Measurements from ENCODE around the gene DYDC1.

Gene DYDC1

DNA sequence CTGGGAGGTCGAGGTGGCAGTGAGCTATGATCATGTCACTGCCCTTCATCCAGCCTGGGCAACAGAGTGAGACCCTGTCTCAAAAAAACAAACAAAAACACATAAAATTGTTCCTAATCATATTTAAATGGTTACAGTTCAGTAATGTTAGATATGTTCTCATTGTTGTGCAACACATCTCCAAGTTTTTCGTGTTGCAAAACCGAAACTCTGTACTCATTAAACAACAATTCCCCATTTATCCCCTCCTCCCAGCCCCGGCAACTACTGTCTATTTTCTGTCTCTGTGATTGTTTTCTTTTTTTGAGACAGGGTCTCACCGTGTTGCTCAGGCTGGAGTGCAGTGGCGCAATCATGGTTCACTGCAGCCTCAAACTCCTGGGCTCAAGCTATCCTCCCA, 35.7 kb upstream of the DYDC1 start:
- TF ChIP-seq, protein P1, sequence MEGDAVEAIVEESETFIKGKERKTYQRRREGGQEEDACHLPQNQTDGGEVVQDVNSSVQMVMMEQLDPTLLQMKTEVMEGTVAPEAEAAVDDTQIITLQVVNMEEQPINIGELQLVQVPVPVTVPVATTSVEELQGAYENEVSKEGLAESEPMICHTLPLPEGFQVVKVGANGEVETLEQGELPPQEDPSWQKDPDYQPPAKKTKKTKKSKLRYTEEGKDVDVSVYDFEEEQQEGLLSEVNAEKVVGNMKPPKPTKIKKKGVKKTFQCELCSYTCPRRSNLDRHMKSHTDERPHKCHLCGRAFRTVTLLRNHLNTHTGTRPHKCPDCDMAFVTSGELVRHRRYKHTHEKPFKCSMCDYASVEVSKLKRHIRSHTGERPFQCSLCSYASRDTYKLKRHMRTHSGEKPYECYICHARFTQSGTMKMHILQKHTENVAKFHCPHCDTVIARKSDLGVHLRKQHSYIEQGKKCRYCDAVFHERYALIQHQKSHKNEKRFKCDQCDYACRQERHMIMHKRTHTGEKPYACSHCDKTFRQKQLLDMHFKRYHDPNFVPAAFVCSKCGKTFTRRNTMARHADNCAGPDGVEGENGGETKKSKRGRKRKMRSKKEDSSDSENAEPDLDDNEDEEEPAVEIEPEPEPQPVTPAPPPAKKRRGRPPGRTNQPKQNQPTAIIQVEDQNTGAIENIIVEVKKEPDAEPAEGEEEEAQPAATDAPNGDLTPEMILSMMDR (IDR thresholded peaks at IDR 0.05; ENCODE audit: extremely low read depth, missing control alignments), result no peak
- no peak for DNase-seq (ENCODE audit: low spot score)

DNA sequence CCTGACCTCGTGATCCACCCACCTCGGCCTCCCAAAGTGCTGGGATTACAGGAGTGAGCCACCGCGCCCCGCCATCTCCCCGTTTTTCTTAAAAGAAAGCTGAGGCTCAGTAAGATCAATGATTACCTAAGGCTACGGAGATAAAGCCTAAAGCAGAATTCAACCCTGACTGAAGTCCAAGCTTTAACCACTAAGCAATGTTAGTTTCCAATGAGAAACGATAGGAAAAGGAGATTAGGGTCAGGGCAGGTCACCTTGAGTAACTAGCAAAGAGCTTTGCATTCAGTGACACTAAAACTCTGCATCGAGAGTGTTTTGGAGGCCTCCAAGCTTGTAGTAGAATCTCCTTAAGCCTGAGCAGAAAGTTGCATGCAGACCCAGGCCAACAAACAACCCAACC, 34.2 kb upstream of the DYDC1 start:
- TF ChIP-seq, protein P1 (IDR thresholded peaks at IDR 0.05; ENCODE audit: extremely low read depth, missing control alignments), result no peak
- DNase-seq (ENCODE audit: low spot score), result no peak

DNA sequence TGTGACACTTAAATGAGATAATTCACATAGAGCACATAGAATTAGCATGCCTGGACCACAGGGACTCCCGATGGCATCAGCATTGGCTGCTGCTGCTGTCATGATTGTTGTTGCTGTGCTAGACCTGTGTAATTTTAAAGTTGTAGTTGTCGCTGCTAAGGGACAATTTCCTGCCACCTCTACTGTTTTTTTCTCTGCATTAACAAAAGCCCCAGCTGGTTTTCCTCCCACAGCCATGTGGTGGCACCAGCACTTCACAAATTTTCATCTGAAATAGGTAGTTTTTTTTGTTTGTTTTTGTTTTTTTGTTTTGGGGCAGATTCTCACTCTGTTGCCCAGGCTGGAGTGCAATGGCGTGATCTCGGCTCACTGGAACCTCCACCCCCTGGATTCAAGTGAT, 26.4 kb upstream of the DYDC1 start:
- DNase-seq (ENCODE audit: low spot score), result peak; percentile 61
- TF ChIP-seq, protein P1 (IDR thresholded peaks at IDR 0.05; ENCODE audit: extremely low read depth, missing control alignments), result peak; percentile 45

DNA sequence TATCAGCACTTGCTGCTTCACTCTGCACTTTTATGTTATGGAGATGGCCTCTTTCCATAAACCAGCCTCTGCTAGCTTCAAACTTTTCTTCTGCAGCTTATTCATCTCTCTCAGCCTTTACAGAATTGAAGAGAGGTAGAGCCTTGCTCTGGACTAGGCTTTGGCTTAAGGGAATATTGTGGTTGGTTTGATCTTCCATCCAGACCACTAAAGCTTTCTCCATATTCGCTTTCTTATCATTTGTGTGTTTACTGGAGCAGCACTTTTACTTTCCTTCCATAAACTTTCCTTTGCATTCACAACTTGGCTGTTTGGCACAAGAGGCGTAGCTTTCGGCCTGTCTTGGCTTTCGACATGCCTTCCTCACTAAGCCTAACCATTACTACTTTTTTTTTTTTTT, 23.6 kb upstream of the DYDC1 start:
- no peak for DNase-seq (ENCODE audit: low spot score)
- TF ChIP-seq, protein P1 (IDR thresholded peaks at IDR 0.05; ENCODE audit: extremely low read depth, missing control alignments), result no peak

DNA sequence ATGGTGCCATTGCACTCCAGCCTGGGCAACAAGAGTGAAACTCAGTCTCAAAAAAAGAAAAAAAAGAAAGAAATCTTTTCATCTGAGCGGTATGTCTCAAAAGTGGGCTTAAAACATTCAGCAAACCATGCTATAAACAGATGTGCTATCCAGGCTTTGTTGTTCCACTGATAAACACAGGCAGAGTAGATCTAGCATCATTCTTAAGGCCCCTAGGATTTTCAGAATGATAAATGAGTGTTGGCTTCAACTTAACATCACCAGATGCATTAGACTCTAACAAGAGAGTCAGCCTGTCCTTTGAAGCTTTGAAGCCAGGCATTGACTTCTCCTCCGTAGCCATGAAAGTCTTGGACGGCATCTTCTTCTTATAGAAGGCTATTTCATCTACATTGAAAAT, 23.1 kb upstream of the DYDC1 start:
- TF ChIP-seq, protein P1 (IDR thresholded peaks at IDR 0.05; ENCODE audit: extremely low read depth, missing control alignments), result no peak
- no peak for DNase-seq (ENCODE audit: low spot score)

DNA sequence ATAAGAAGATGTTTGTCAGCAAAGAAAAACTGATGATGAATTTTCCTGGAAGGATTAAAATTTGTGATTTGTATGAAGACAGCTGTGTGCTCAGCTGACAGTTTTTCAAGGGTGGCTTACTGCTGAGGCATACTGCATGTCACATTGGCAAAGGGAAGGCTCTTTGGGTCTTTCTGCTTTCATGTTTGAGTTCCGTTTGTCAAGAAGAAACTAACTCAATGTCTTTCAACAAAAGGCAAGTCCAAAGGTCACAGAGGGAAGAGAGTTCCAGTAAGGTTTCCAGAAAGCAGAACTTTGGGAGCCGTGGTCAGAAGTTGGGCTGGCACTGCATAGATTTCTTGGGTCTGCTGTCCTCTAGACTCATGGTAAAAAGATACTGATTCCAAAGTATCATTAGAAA, 16.9 kb upstream of the DYDC1 start:
- TF ChIP-seq, protein P1 (IDR thresholded peaks at IDR 0.05; ENCODE audit: extremely low read depth, missing control alignments), result no peak
- no peak for DNase-seq (ENCODE audit: low spot score)

DNA sequence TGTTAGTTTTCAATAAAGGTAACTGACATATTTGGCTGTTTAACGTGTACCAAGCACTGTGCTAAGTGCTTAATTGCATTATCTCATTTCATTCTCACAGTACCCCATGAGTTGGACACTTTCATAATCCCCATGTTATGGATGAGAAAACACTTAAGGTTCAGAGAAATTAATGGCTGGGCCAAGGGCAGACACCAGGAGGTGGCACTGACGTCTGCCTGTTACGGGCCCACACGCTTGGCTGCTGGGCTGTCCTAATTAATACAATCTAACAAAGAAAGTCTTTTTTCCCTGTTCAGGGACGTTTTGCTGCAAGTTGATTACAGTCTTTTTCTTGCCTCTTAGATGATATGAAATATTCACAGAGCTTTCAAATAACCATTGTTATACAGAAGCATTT, 16.1 kb upstream of the DYDC1 start:
- TF ChIP-seq, protein P1 (IDR thresholded peaks at IDR 0.05; ENCODE audit: extremely low read depth, missing control alignments), result no peak
- no peak for DNase-seq (ENCODE audit: low spot score)
